ENCODE data around the gene PRSS22. TPM values are rescaled to one million over a fixed set of nuclear protein-coding genes. Genes with fewer than 3 reads are reported as not detected.
A peak's percentile ranks its signal among the peaks of the same experiment; 100 is the strongest.

PRSS22 gene
- total RNA-seq, 1 experiment from 2014 or later, result 3.9 TPM

DNA sequence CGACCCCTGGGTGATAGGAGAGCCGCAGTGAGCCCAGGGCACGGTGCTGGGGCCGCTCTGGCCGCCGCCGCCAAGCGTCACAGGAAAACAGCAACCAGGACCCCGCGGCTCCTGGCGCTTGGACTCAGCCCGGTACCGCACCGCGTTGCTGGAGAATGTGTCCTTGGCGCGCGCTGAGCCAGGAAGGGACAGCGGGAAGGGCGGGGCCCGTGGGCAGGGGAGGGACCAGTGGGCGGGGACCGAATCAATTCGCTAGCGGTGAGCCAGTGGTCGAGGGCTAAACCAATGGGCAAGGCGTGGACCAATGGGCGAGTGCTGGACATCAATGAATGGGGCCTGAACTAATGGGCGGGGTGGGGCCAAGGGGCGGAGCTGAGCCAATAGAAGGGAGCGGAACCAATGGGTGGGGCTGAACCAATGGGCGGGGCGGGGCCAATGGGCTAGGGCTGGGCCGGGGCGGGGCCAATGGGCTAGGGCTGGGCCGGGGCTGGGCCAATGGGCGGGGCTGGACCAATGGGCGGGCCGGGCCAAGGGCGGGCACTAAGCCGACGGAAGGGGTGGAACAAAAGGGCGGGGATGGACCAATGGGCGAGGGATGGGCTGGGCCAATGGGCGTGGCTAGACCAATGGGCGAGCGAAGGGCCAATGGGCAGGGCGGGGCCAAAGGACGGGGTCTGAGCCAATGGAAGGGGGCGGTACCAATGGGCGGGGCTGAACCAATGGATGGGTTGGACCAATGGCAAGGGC is 47.4 kb upstream of the PRSS22 start:
- DNase-seq (ENCODE audit: low spot score), result peak; percentile 100
- CTCF ChIA-PET, result interaction anchor here (0.6 to 3.5 kb wide), 18 partner anchors 13 to 107 kb away, joined by 3 to 35 read pairs (median 4); partner anchors contain the start of genes FLYWCH2, KREMEN2, PRSS21 and PRSS22
- ATAC-seq, result peak; percentile 82
- Mint-ChIP-seq H3K36me3 (no peaks in the 10 kb centered on the region), H3K27ac (no peak overlapping the region), H3K4me1 (peaks cover 17% of the 10 kb centered on the region), H3K4me3 (peak overlapping the region; percentile 97), H3K27me3 (ENCODE audit: low read depth) (peaks cover 15% of the 10 kb centered on the region), H3K9me3 (peaks cover 10% of the 10 kb centered on the region)
- POLR2A ChIA-PET, result interaction anchor here (0.6 to 1.4 kb wide), 5 partner anchors 22 to 1721 kb away, joined by 3 to 13 read pairs (median 3); partner anchors contain the start of gene FLYWCH2
- TF ChIP-seq MYBL2 (CRISPR knock-in tag; IDR thresholded peaks at IDR 0.05) (no peak), CREM (CRISPR knock-in tag; IDR thresholded peaks at IDR 0.05) (0 out of 2 replicates have a peak, but pooled peaks have one; percentile 38), NFE2L1 (CRISPR knock-in tag; IDR thresholded peaks at IDR 0.05) (no peak), GABPB1 (CRISPR knock-in tag; IDR thresholded peaks at IDR 0.05) (peak; percentile 56; the same call in 1 of the 2 replicates), SP1 (CRISPR knock-in tag; conservative IDR thresholded peaks at IDR 0.05) (peak; percentile 95), RELA (CRISPR knock-in tag; IDR thresholded peaks at IDR 0.05; ENCODE audit: borderline replicate concordance) (no peak), ESRRA (CRISPR knock-in tag; IDR thresholded peaks at IDR 0.05; ENCODE audit: borderline replicate concordance) (0 out of 2 replicates have a peak, but pooled peaks have one; percentile 39), FOXK1 (CRISPR knock-in tag; IDR thresholded peaks at IDR 0.05) (peak; percentile 69), NR2C2 (CRISPR knock-in tag; IDR thresholded peaks at IDR 0.05) (no peak), ETV6 (CRISPR knock-in tag; IDR thresholded peaks at IDR 0.05) (peak; percentile 72), NFYB (CRISPR knock-in tag; conservative IDR thresholded peaks at IDR 0.05; ENCODE audit: low read depth) (peak; percentile 89), TCF7 (CRISPR knock-in tag; IDR thresholded peaks at IDR 0.05; ENCODE audit: low read depth) (no peak), ZNF121 (CRISPR knock-in tag; IDR thresholded peaks at IDR 0.05) (no peak), FOXP1 (CRISPR knock-in tag; IDR thresholded peaks at IDR 0.05; ENCODE audit: borderline replicate concordance) (no peak), SMAD4 (CRISPR knock-in tag; IDR thresholded peaks at IDR 0.05) (no peak), KAT7 (CRISPR knock-in tag; IDR thresholded peaks at IDR 0.05; ENCODE audit: borderline replicate concordance) (no peak), ZNF263 (CRISPR knock-in tag; IDR thresholded peaks at IDR 0.05; ENCODE audit: low read depth) (no peak), GRHL2 (CRISPR knock-in tag; IDR thresholded peaks at IDR 0.05; ENCODE audit: insufficient replicate concordance, severe bottlenecking) (no peak)
- TF ChIP-seq, protein P1, sequence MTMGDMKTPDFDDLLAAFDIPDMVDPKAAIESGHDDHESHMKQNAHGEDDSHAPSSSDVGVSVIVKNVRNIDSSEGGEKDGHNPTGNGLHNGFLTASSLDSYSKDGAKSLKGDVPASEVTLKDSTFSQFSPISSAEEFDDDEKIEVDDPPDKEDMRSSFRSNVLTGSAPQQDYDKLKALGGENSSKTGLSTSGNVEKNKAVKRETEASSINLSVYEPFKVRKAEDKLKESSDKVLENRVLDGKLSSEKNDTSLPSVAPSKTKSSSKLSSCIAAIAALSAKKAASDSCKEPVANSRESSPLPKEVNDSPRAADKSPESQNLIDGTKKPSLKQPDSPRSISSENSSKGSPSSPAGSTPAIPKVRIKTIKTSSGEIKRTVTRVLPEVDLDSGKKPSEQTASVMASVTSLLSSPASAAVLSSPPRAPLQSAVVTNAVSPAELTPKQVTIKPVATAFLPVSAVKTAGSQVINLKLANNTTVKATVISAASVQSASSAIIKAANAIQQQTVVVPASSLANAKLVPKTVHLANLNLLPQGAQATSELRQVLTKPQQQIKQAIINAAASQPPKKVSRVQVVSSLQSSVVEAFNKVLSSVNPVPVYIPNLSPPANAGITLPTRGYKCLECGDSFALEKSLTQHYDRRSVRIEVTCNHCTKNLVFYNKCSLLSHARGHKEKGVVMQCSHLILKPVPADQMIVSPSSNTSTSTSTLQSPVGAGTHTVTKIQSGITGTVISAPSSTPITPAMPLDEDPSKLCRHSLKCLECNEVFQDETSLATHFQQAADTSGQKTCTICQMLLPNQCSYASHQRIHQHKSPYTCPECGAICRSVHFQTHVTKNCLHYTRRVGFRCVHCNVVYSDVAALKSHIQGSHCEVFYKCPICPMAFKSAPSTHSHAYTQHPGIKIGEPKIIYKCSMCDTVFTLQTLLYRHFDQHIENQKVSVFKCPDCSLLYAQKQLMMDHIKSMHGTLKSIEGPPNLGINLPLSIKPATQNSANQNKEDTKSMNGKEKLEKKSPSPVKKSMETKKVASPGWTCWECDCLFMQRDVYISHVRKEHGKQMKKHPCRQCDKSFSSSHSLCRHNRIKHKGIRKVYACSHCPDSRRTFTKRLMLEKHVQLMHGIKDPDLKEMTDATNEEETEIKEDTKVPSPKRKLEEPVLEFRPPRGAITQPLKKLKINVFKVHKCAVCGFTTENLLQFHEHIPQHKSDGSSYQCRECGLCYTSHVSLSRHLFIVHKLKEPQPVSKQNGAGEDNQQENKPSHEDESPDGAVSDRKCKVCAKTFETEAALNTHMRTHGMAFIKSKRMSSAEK (CRISPR knock-in tag; IDR thresholded peaks at IDR 0.05; ENCODE audit: borderline replicate concordance), result no peak
- TF ChIP-seq, protein P2, sequence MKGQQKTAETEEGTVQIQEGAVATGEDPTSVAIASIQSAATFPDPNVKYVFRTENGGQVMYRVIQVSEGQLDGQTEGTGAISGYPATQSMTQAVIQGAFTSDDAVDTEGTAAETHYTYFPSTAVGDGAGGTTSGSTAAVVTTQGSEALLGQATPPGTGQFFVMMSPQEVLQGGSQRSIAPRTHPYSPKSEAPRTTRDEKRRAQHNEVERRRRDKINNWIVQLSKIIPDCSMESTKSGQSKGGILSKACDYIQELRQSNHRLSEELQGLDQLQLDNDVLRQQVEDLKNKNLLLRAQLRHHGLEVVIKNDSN (CRISPR knock-in tag; IDR thresholded peaks at IDR 0.05), result no peak
- TF ChIP-seq, protein P3, sequence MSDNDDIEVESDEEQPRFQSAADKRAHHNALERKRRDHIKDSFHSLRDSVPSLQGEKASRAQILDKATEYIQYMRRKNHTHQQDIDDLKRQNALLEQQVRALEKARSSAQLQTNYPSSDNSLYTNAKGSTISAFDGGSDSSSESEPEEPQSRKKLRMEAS (CRISPR knock-in tag; IDR thresholded peaks at IDR 0.05), result no peak; the same call in 1 of the 2 replicates
- TF ChIP-seq, protein P4, sequence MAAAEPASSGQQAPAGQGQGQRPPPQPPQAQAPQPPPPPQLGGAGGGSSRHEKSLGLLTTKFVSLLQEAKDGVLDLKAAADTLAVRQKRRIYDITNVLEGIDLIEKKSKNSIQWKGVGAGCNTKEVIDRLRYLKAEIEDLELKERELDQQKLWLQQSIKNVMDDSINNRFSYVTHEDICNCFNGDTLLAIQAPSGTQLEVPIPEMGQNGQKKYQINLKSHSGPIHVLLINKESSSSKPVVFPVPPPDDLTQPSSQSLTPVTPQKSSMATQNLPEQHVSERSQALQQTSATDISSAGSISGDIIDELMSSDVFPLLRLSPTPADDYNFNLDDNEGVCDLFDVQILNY (CRISPR knock-in tag; IDR thresholded peaks at IDR 0.05), result peak; percentile 88; the same call in 1 of the 2 replicates
- TF ChIP-seq, protein P5, sequence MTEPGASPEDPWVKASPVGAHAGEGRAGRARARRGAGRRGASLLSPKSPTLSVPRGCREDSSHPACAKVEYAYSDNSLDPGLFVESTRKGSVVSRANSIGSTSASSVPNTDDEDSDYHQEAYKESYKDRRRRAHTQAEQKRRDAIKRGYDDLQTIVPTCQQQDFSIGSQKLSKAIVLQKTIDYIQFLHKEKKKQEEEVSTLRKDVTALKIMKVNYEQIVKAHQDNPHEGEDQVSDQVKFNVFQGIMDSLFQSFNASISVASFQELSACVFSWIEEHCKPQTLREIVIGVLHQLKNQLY (CRISPR knock-in tag; IDR thresholded peaks at IDR 0.05), result no peak
- TF ChIP-seq, protein P6, sequence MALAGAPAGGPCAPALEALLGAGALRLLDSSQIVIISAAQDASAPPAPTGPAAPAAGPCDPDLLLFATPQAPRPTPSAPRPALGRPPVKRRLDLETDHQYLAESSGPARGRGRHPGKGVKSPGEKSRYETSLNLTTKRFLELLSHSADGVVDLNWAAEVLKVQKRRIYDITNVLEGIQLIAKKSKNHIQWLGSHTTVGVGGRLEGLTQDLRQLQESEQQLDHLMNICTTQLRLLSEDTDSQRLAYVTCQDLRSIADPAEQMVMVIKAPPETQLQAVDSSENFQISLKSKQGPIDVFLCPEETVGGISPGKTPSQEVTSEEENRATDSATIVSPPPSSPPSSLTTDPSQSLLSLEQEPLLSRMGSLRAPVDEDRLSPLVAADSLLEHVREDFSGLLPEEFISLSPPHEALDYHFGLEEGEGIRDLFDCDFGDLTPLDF (CRISPR knock-in tag; IDR thresholded peaks at IDR 0.05), result no peak
- TF ChIP-seq, protein P7, sequence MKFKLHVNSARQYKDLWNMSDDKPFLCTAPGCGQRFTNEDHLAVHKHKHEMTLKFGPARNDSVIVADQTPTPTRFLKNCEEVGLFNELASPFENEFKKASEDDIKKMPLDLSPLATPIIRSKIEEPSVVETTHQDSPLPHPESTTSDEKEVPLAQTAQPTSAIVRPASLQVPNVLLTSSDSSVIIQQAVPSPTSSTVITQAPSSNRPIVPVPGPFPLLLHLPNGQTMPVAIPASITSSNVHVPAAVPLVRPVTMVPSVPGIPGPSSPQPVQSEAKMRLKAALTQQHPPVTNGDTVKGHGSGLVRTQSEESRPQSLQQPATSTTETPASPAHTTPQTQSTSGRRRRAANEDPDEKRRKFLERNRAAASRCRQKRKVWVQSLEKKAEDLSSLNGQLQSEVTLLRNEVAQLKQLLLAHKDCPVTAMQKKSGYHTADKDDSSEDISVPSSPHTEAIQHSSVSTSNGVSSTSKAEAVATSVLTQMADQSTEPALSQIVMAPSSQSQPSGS (CRISPR knock-in tag; IDR thresholded peaks at IDR 0.05; ENCODE audit: borderline replicate concordance, low read depth), result no peak
- TF ChIP-seq, protein P8, sequence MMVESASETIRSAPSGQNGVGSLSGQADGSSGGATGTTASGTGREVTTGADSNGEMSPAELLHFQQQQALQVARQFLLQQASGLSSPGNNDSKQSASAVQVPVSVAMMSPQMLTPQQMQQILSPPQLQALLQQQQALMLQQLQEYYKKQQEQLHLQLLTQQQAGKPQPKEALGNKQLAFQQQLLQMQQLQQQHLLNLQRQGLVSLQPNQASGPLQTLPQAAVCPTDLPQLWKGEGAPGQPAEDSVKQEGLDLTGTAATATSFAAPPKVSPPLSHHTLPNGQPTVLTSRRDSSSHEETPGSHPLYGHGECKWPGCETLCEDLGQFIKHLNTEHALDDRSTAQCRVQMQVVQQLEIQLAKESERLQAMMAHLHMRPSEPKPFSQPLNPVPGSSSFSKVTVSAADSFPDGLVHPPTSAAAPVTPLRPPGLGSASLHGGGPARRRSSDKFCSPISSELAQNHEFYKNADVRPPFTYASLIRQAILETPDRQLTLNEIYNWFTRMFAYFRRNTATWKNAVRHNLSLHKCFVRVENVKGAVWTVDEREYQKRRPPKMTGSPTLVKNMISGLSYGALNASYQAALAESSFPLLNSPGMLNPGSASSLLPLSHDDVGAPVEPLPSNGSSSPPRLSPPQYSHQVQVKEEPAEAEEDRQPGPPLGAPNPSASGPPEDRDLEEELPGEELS (CRISPR knock-in tag; IDR thresholded peaks at IDR 0.05), result peak; percentile 44; the same call in 1 of the 2 replicates

All from WTC11 (cell line).